Neural crest cell (in vitro differentiated cells): ENCODE results near the gene PCDH8. TPM values are rescaled to one million over a fixed set of nuclear protein-coding genes. Genes with fewer than 3 reads are reported as not detected.

Source experiments
- DNase-seq: peaks from one replicate; pipeline ENCODE4 v3.0.0; 2021; ENCODE audit warnings: low read depth, mixed read lengths, low spot score
- H3K27ac Mint-ChIP-seq: one replicate; pipeline ENCODE4 v1.8.0; 2021; ENCODE audit warnings: mild to moderate bottlenecking, mixed read lengths; ENCODE audit not compliant: unreplicated experiment
- H3K27me3 Mint-ChIP-seq: 2 replicates; pipeline ENCODE4 v1.8.0; 2021; ENCODE audit warnings: low read depth, mild to moderate bottlenecking, mixed read lengths
- H3K36me3 Mint-ChIP-seq: 2 replicates; pipeline ENCODE4 v1.8.0; 2021; ENCODE audit warnings: low read depth, mild to moderate bottlenecking, mixed read lengths
- H3K4me1 Mint-ChIP-seq: 2 replicates; pipeline ENCODE4 v1.8.0; 2021; ENCODE audit warnings: mixed read lengths
- H3K4me3 Mint-ChIP-seq: one replicate; pipeline ENCODE4 v1.8.0; 2021; ENCODE audit warnings: mild to moderate bottlenecking, mixed read lengths
- H3K9me3 Mint-ChIP-seq: 2 replicates; pipeline ENCODE4 v1.8.0; 2021; ENCODE audit warnings: mixed read lengths
- CTCF ChIP-seq: fragments of 200-600 bp; sonication (generic); conservative IDR thresholded peaks from 2 replicates; pipeline ENCODE4 v1.5.0; 2021; ENCODE audit warnings: antibody characterized with exemption, mild to moderate bottlenecking
- total RNA-seq: library from RNA; stranded (reverse); gene quantifications from 2 replicates; pipeline ENCODE4 v1.2.1, GENCODE V29; 2021

PCDH8 gene
- total RNA-seq, 1 donor from 2014 or later, result 14.6 TPM

GRCh38 chr13:52887165-52887564 is 38.7 kb upstream of the PCDH8 start:
- Mint-ChIP-seq H3K4me3 (no peak overlapping the region), H3K4me1 (peaks cover 6% of the 10 kb centered on the region), H3K9me3 (no peaks in the 10 kb centered on the region), H3K27ac (no peak overlapping the region), H3K27me3 (peaks cover 3% of the 10 kb centered on the region), H3K36me3 (no peaks in the 10 kb centered on the region)
- DNase-seq, result no peak
- TF ChIP-seq CTCF, result no peak

- peaks cover 19% of the 10 kb centered on the region for H3K4me1 Mint-ChIP-seq
- H3K36me3 Mint-ChIP-seq, result peaks cover 3% of the 10 kb centered on the region
- TF ChIP-seq CTCF, result no peak
- no peak for DNase-seq
- peaks cover 3% of the 10 kb centered on the region for H3K9me3 Mint-ChIP-seq
- no peak overlapping the region for H3K27ac Mint-ChIP-seq
- H3K27me3 Mint-ChIP-seq, result peaks cover 3% of the 10 kb centered on the region
- no peak overlapping the region for H3K4me3 Mint-ChIP-seq
These were observed 36.7 kb upstream of the PCDH8 start for GRCh38 chr13:52885141-52885540.

GRCh38 chr13:52884429-52885010 is 36.1 kb upstream of the PCDH8 start:
- Mint-ChIP-seq H3K9me3 (peaks cover 3% of the 10 kb centered on the region), H3K4me3 (no peak overlapping the region), H3K36me3 (peaks cover 3% of the 10 kb centered on the region), H3K4me1 (peaks cover 24% of the 10 kb centered on the region), H3K27me3 (peaks cover 6% of the 10 kb centered on the region), H3K27ac (no peak overlapping the region)
- no peak for DNase-seq
- TF ChIP-seq CTCF, result no peak

- peaks cover 3% of the 10 kb centered on the region for H3K36me3 Mint-ChIP-seq
- peaks cover 24% of the 10 kb centered on the region for H3K4me1 Mint-ChIP-seq
- TF ChIP-seq CTCF, result no peak
- no peak overlapping the region for H3K4me3 Mint-ChIP-seq
- DNase-seq, result no peak
- peaks cover 3% of the 10 kb centered on the region for H3K9me3 Mint-ChIP-seq
- H3K27me3 Mint-ChIP-seq, result peaks cover 6% of the 10 kb centered on the region
- no peak overlapping the region for H3K27ac Mint-ChIP-seq
These were observed 34.3 kb upstream of the PCDH8 start for GRCh38 chr13:52882785-52883184.

- H3K4me1 Mint-ChIP-seq, result peaks cover 24% of the 10 kb centered on the region
- no peak overlapping the region for H3K4me3 Mint-ChIP-seq
- H3K27me3 Mint-ChIP-seq, result peaks cover 6% of the 10 kb centered on the region
- no peak for TF ChIP-seq CTCF
- peaks cover 15% of the 10 kb centered on the region for H3K9me3 Mint-ChIP-seq
- H3K27ac Mint-ChIP-seq, result no peak overlapping the region
- peaks cover 13% of the 10 kb centered on the region for H3K36me3 Mint-ChIP-seq
- DNase-seq, result no peak
These were observed 31.7 kb upstream of the PCDH8 start for GRCh38 chr13:52879950-52880741.
